Pancreas (tissue), 10 donors: ENCODE results near the gene ARFGEF3. TPM values are rescaled to one million over a fixed set of nuclear protein-coding genes. Genes with fewer than 3 reads are reported as not detected.
"Not testable (repeated sequence)": the region's sequence is repeated elsewhere in the genome, so short reads cannot be mapped to it uniquely, and the experiment has no call there.

Source experiments
- ATAC-seq, 4 donors: fragments of 200-7000 bp; cut with Tn5 transposase; one replicate each; pipeline versions ENCODE4 v1.8.0 to v1.9.1; 2020; ENCODE audit warnings: mild to moderate bottlenecking in 4 of 4, moderate library complexity in 4 of 4
- DNase-seq, 6 donors: peaks; one replicate each; pipeline ENCODE4 v3.0.0-alpha.2; 2020
- FAIRE-seq: peaks from 2 replicates; lab custom pipeline; 2012; peaks lifted over from hg19 to GRCh38; lab: Jason Lieb, UNC
- H3K27ac ChIP-seq, 4 donors: fragments of 200-600 bp; sonication (generic); 1 replicate in 3 of 4; 2 replicates in 1 of 4; pipeline versions ENCODE4 v1.5.0 to v1.8.0; 2020
- H3K27me3 ChIP-seq, 4 donors: fragments of 200-600 bp; one replicate each; pipeline ENCODE4 v1.8.0; 2021
- H3K36me3 ChIP-seq, 3 donors: fragments of 200-600 bp; sonication (generic) in 1 of 3; one replicate each; pipeline versions ENCODE4 v1.5.0 to v1.8.0; 2020 to 2021
- H3K4me1 ChIP-seq, 3 donors: fragments of 200-600 bp; one replicate each; pipeline ENCODE4 v1.8.0; 2021
- H3K4me3 ChIP-seq, 4 donors: fragments of 200-600 bp; sonication (generic) in 2 of 4; one replicate each; pipeline versions ENCODE4 v1.5.0 to v1.8.0; 2020 to 2021
- H3K9me3 ChIP-seq, 4 donors: fragments of 200-600 bp; one replicate each; pipeline ENCODE4 v1.8.0; 2021
- WGBS, 2 donors: extraction: QIAGEN DNeasy Blood & Tissue Kit; methylation state at CpG; one replicate each; pipeline ENCODE4 v1.1.7; 2013; 5-methylcytosine and 5-hydroxymethylcytosine counted together
- intact Hi-C, 3 donors: fragments of 100-400 bp; cut with DNase I; formaldehyde crosslinking; loops; one replicate each; pipeline versions ENCODE4 v1.11.1 to v1.14.2; 2022
- polyA plus RNA-seq, 2 donors: library from polyadenylated mRNA; stranded (reverse); fragments of 200-250 nt; gene quantifications; one replicate each; pipeline ENCODE4 v1.2.3, GENCODE V29; 2013
- total RNA-seq, 6 donors: library from RNA; stranded (reverse); fragmentation: NEBNext Ultra II Directional in 4 of 6; extraction: Animal tissue kit (Norgen Biotek cat#: 25700) in 4 of 6; gene quantifications; one replicate each; pipeline versions ENCODE4 v1.2.1 to v1.2.4, GENCODE V29; 2021 to 2023
- TF ChIP-seq, protein P1 (sequence below), 4 donors: fragments of 200-600 bp; sonication (generic) in 3 of 4; IDR thresholded peaks; one replicate each; pipeline versions ENCODE4 v1.5.0 to v1.8.0; 2021; ENCODE audit warnings: antibody characterized with exemption in 4 of 4
- donor health status: healthy with polysubstance abuse.
- donor health status: DM: no; HTN: no; CAD: no; lungs with moderate emphysema.
- donor health status: DM: no; HTN: no; CAD: no.
- donor health status: control.
- donor health status: control.
- donor health status: Bipolar disorder and iron deficiency.
- donor health status: DM: yes; HTN: yes; CAD: no.
- donor health status: DM: no; HTN: no; CAD: no.
- donor health status: DM: no; HTN: no; CAD: no.
- donor health status: DM: yes; HTN: yes; CAD: no.

The ARFGEF3 gene
- total and polyA plus RNA-seq, 8 donors: 4.8 to 19.0 (median 15.7) TPM

- H3K9me3 ChIP-seq: no peaks in the 10 kb centered on the region
- intact Hi-C loops: loop anchor here in 2 of 3 donors (5.0 to 10.0 kb wide), 3 partner anchors 158 to 308 kb away; no protein-coding TSS in a partner anchor
- no peaks in the 10 kb centered on the region for H3K36me3 ChIP-seq
- TF ChIP-seq, protein P1, sequence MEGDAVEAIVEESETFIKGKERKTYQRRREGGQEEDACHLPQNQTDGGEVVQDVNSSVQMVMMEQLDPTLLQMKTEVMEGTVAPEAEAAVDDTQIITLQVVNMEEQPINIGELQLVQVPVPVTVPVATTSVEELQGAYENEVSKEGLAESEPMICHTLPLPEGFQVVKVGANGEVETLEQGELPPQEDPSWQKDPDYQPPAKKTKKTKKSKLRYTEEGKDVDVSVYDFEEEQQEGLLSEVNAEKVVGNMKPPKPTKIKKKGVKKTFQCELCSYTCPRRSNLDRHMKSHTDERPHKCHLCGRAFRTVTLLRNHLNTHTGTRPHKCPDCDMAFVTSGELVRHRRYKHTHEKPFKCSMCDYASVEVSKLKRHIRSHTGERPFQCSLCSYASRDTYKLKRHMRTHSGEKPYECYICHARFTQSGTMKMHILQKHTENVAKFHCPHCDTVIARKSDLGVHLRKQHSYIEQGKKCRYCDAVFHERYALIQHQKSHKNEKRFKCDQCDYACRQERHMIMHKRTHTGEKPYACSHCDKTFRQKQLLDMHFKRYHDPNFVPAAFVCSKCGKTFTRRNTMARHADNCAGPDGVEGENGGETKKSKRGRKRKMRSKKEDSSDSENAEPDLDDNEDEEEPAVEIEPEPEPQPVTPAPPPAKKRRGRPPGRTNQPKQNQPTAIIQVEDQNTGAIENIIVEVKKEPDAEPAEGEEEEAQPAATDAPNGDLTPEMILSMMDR (IDR thresholded peaks at IDR 0.05): no peak
- DNase-seq (no peak), FAIRE-seq (no peak), ATAC-seq (no peak)
- no peaks in the 10 kb centered on the region for H3K4me1 ChIP-seq
- no peak overlapping the region for H3K27ac ChIP-seq
- no peaks in the 10 kb centered on the region for H3K27me3 ChIP-seq
- 46 to 50% methylated on average over 3 of the region's 3 CpGs for WGBS, 2 donors
- no peak overlapping the region for H3K4me3 ChIP-seq
Measured at GRCh38 chr6:138116661-138116999, 45.1 kb upstream of the ARFGEF3 start.

GRCh38 chr6:138117376-138117914 is 44.3 kb upstream of the ARFGEF3 start:
- Histone ChIP-seq H3K27me3 (no peaks in the 10 kb centered on the region), H3K27ac (no peak overlapping the region), H3K4me3 (no peak overlapping the region), H3K36me3 (no peaks in the 10 kb centered on the region), H3K9me3 (no peaks in the 10 kb centered on the region), H3K4me1 (no peaks in the 10 kb centered on the region)
- DNase-seq (no peak), ATAC-seq (no peak), FAIRE-seq (no peak)
- TF ChIP-seq, protein P1 (IDR thresholded peaks at IDR 0.05): no peak
- intact Hi-C loops: loop anchor here in 2 of 3 donors (5.0 to 10.0 kb wide), 3 partner anchors 157 to 307 kb away; no protein-coding TSS in a partner anchor
- 88 to 90% methylated on average over 8 of the region's 8 CpGs for WGBS, 2 donors

GRCh38 chr6:138119229-138119628 is 42.5 kb upstream of the ARFGEF3 start:
- H3K9me3 ChIP-seq, FAIRE-seq, H3K4me1 ChIP-seq, DNase-seq, H3K4me3 ChIP-seq, H3K36me3 ChIP-seq, ATAC-seq, H3K27ac ChIP-seq, H3K27me3 ChIP-seq: not testable (repeated sequence)
- intact Hi-C loops: loop anchor here in 2 of 3 donors (5.0 to 10.0 kb wide), 3 partner anchors 156 to 306 kb away; no protein-coding TSS in a partner anchor
- WGBS, 2 donors: 85 to 97% methylated on average over 1 of the region's 1 CpG

- ATAC-seq: no peak
- TF ChIP-seq, protein P1 (IDR thresholded peaks at IDR 0.05): no peak
Measured at GRCh38 chr6:138119976-138120375, 41.8 kb upstream of the ARFGEF3 start.

DNA sequence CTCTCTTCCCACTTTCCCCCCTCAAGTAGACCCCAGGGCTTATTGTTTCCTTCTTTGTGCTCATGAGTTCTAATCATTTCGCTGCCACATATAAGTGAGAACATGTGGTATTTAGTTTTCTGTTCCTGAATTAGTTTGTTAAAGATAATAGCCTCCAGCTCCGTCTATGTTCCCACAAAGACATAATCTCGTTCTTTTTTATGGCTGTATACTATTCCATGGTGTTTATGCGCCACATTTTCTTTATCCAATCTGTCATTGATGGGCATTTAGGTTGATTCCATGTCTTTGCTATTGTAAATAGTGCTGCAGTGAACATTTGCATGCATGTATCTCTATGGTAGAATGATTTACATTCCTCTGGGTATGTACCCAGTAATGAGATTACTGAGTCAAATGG is 37.6 kb upstream of the ARFGEF3 start:
- FAIRE-seq: no peak
- intact Hi-C loops: no loop called here
- Histone ChIP-seq H3K27ac (no peak overlapping the region), H3K27me3 (no peaks in the 10 kb centered on the region), H3K9me3 (no peaks in the 10 kb centered on the region), H3K4me1 (no peaks in the 10 kb centered on the region), H3K36me3 (no peaks in the 10 kb centered on the region), H3K4me3 (no peak overlapping the region)
- WGBS, 2 donors: 77 to 81% methylated on average over 4 of the region's 4 CpGs
- DNase-seq: no peak
- TF ChIP-seq, protein P1 (IDR thresholded peaks at IDR 0.05): no peak
- ATAC-seq: no peak

More at GRCh38 chr6:138119976-138120375, 41.8 kb upstream of the ARFGEF3 start:
- no peaks in the 10 kb centered on the region for H3K27me3 ChIP-seq
- H3K9me3 ChIP-seq: no peaks in the 10 kb centered on the region
- H3K4me1 ChIP-seq: no peaks in the 10 kb centered on the region
- intact Hi-C loops: loop anchor here in 2 of 3 donors (5.0 to 10.0 kb wide), 3 partner anchors 155 to 305 kb away; no protein-coding TSS in a partner anchor
- no peak for FAIRE-seq
- no peaks in the 10 kb centered on the region for H3K36me3 ChIP-seq
- no peak for DNase-seq
- no peak overlapping the region for H3K4me3 ChIP-seq
- no peak overlapping the region for H3K27ac ChIP-seq
